Activated T-cell treated with anti-CD3 and anti-CD28 coated beads for 1 hour (primary cell): ENCODE data around the gene ITGBL1.

Experiments used
- DNase-seq: peaks from one replicate; pipeline ENCODE4 v3.0.0-alpha.2; 2020; ENCODE audit warnings: low read depth

Gene ITGBL1

DNA sequence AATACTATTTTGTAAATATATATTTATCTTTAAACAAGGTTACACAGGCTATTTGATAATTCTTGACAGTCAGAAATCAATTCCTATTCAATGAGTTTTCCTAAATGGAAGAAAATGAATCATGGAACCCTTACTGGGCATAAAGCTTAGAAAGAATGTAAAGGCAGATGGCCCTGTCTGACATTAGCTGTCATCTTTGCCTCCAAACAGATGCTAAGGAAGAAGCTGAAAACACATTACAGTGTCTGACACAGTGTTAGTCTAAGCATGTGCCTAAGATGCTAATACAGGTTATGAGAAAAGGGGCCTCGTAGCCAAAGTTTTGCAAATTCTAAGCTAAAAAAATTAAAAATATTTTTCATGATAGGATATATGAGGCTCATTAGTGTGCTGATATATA is 112.8 kb downstream of the ITGBL1 start:
- no peak for DNase-seq

DNA sequence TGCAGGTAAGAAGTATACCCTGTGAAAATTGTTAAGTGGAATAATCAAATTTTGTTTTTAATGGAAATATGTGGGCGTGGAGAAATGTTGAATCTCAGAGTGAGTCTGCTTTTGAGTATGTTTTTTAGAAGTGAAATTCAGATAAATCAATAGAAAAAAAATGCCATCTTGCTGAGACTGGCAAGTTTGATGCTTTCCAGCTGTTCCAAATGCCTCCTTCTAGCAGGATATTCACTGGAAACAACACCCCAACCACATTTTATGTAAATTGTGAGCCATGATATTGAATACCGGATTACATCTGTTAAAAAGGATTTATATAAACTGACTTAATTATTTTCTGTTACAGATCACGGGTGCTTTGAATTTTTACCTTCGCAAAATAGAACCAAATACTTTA is 115.4 kb downstream of the ITGBL1 start:
- DNase-seq = no peak

DNA sequence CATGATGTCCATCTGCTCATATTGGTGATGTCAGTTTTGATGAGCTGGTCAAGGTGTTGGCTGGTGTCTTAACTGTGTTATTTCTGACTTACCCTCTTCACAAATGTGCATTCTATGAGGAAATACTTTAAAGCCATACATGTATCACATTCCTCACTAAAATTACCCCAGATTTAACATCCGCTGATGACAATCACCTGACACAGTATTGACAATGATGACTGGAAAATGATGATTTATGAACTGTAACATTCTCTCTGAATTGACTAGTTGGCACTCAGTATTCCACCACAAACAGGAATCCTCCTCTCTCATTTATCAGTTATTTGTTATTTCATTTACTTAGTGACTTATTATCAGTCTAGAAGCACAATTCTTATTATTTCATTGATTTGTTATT is 117.3 kb downstream of the ITGBL1 start:
- DNase-seq = no peak

DNA sequence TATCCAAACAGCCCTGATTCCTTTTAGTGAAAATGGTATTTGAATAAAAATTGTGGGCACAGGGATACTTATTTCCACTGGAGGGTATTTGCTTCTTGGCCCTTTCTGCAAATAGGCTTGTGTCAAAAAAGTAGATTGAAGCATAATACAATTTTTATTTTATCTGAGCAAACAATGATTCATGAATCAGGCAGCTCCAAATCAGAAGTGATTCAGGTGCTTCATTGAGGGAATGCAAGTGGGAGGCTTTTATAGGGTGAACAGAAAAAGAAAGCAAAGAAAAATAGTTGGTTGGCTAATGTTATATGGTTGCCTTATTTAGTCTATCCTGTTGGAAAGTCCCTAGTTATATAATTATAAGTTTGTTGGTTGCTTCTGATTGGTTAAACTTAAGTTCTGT is 117.9 kb downstream of the ITGBL1 start:
- DNase-seq = no peak

DNA sequence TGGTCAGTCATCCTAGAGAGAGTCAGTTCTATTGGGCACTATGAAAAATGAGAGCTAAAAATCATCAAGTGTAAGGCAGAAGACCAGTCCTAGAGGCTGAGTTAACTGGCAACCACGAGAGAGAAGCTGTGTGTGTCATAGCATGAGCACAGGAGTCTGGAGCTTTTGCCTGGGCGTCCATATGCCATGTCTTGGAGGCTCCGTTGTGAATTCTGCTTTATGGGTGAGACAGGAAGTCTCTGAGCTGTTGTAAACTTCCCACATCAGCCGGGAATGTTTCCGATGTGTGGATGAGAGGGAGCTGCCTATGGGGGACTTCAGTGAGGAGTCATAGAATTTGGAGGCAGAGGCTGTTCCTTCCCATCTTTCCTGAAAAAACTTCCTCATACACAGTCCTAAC is 120.0 kb downstream of the ITGBL1 start:
- DNase-seq = no peak

DNA sequence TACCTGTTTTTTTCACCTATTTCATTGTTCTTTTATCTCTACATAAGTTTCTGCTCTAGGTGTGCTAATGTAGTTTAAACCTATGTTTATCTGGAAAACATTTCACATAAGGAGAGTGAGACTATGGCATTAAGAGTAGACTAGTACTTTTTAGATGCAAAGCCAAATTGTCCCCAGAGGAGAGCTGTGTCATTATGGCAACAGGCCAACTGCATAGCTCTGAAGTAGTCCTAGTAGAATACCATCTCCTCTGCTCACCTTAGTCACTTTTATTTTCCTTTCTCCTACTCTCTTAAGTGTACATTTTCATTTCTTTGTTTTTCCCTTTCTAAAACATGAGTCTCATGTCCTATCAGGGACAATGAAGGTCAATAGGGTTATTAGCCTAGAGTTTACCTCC is 123.1 kb downstream of the ITGBL1 start:
- DNase-seq = no peak

DNA sequence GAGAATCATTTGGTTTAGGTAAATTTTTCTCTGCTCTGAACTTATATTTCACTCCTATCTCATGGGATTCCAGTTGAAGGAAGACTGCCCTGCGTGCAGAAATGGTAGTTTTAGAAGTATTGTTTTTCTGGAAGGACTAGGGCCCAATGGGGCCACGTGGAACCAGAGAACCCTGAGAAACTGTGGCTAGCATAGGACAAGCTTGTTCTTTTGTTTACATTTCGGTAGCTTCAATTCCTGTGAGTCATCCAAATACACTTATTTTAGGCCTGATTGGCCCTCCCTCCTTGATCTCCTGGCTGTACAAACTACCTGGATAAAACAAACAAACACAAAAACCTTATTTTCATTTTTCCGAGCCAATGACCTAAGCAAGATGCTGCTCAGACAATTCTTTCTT is 124.0 kb downstream of the ITGBL1 start:
- no peak for DNase-seq

DNA sequence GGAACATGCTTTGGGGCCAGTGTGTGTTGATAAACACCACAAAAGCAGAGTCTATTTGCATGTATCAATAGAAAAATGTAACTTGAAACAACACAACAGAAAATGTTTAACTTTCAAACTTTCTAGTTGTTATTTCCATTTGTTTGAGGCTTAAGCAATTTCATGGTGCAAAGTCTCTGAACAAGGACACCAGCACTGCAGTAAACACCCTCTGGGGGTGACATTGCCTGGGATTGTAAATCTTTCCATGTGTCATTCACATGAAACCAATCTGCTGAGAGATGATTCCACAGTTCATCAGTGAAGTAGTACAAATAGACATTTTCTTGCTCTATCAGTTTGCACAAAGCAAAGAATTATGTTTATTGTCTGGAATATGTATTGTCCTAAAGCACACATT is 124.5 kb downstream of the ITGBL1 start:
- DNase-seq = no peak

DNA sequence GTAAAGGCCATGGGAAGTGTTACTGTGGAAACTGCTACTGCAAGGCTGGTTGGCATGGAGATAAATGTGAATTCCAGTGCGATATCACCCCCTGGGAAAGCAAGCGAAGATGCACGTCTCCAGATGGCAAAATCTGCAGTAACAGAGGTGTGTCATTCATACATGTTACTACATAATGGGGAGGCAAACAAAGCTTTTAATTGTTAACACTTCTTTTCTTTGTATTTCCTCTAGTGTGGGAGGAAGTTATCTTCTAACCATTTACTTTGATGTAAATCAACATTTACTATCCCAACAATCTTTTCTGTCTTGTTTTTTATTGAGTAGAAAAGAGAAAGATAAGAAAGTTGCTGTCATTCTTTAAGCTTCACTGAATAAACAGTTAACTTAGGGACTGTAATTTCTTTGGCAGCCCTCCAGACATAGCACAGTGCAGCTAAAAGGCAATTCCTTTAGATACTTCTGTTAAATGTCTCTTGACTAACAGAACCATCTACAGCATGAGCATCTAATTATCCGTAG is 126.9 kb downstream of the ITGBL1 start:
- DNase-seq = no peak

DNA sequence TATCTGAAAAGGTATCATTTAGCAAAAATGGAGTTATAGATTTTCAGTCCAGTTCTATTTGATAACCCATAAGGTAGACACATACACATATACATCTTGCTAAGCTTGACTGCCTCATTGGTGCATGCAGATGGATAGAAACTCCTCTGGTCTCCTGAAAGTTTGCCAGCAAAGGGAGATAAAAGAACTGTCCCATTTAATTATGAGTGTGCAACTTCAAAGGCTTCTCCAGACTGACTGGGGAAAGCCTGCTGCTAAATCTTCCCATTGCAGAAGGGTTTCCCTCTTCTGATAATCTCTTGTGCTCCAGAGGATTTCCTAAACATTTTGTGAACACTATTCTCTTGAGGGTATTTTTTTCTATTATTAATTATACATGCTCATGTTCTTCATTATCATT is 131.9 kb downstream of the ITGBL1 start:
- DNase-seq = no peak

DNA sequence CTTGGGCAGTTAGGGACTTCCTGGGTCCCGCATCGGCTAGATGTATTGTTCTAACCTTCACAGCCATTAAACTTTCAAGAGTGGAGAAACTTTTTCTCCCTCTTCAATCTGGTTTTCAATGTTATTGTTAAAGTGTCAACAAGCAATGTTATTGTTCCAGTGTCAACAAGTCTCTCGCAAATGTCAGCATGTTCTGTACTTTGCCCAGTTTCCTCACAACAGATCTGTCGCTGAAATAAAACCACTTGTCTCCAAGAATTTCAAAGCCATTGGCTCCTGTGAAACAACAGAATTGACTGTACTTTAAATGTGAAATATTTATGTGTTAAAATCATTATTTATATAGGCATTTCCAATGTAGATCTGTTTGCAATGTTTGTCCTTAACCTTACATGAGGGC is 138.0 kb downstream of the ITGBL1 start:
- DNase-seq = no peak

DNA sequence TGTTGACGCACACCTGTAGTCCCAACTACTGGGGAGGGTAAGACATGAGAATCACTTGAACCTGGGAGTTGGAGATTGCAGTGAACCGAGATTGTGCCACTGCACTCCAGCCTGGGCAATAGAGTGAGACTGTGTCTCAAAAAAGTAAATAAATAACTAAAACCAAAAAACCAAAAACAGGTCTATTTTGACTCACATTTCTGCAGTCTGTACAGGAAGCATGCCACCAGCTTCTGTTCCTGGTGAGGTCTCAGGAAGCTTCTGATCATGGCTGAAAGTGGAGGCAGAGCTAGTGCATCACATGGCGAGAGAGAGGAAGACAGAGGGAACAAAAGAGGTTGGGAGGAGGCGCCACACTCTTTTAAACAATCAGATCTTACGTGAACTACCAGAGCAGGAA is 142.5 kb downstream of the ITGBL1 start:
- DNase-seq = no peak

DNA sequence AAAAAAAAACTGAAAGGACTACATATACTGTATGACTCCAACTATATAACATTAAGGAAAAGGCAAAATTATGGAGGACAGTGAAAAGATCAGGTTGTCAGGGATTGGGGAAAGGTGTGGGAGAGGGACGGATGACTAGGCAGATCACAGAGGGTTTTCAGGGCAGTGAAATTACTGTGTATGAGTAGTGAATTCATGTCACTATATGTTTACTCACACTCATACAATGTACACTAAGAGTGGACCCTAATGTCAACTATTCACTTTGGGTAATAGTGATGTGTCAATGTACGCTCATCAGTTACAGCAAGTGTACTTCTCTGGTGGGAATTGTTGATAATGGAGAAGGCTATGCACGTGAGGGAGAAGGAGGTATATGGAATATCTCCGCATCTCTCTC is 144.3 kb downstream of the ITGBL1 start:
- no peak for DNase-seq

DNA sequence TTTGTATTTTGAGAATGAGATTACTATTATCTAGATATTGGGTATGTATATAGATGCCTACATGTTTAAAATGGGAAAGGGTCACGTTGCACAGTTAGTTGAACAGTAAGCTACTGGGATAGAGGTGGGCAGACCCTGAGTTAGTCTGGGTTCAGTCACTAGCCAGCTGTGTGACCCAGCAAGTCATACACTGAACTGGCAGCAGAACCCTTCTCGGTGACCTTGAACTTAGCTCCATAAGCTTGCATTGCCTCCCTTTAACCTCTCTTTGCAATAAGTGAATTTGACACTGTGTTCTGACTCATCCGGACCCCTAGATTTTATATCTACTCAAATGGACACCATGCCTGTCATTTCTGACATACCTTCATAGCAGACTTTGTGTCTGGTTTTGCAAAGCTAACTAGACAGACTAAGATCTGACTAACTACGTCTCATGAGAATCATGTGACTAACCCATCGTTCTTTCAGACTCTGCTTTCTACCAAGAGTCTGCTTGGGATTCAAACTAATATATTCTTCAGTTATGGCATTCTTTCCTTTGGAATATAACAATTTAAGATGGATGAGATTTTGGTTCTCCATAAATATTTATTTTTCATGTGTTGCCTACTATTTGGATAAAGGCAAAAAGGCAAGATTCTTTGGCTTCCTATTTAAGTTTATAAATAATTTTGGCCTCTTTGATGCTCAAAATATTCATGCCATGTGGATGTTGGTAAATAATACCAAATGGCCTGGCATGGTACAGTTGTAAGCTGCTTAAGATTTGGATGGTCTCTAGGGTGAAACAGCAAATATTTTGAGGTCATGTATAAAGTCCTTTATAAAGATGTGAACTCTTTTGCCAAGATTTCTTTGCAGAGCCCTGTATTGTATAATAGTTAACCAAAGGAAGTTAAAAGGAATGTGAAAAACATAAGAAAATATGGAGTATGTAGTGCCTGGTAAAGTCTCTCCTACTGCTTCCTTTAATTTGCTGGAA is 159.3 kb downstream of the ITGBL1 start:
- DNase-seq = no peak

DNA sequence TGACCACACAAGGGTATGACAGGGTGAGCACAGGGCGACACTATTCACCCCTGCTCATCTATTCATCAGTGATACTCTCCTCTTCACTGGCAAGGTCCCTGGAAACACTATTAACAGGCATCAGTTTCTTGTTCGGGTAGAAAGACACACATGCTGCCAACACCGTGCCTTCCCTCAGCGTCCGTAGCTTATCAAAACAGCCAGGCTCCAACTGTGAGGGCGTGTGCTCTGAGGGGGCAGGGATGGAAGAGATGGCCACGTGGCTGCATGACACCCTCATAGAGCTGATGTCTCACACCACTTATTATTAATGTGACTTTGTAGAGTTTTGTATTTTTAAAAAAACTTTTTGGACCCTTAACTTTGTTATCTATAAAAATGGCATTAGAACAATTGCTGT is 160.3 kb downstream of the ITGBL1 start:
- no peak for DNase-seq

DNA sequence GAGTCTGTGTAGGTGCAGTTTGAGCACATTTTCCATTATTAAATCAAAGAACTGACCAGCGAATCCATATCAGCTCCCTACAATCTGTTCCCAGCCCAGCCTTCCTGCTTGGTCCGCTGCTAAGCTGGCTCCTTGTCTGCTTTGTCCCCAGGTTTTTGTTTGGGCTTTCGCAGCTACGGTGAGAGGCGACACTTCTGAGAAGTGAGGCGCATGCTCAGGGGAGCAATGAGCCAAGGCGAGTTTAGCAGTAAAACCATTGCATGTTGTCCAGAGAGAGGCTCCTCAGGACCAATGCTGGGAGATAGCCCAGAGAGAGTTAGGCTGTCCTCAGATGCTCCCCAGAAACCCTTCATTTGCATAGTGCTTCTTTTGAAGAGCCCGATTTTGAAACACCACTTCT is 162.0 kb downstream of the ITGBL1 start:
- no peak for DNase-seq

DNA sequence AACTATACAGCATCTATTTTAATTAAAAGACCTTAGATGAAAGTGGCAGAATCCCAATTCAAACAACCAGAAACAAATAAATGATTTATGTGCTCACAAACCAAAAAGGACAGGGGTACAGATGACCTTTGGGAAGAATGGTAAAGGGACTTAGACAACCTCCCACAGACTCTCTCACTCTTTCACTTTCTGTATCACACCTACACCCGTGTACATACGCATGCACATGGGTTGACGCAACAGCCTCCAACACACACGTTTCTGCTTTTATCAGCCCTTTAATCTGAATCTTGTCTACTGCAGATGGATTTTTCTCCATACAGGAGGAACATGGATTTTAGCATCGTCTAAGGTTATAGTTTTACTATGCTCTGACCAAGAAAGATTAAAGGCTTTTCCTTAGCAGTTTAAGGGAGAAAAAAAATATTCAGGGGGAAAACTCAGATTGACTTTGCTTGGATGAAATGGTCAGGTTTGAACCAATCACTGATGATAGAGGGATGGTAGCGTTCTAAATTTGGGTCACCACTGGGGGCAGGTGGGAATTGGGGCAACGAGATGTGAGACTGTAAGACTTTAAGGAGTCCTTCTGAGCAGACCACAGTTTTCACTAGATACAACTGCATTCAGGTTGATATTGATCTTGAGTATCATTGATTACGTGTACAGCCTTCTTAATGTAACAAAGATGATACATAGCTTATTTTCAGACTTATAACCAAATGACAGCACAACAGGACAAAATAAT is 166.1 kb downstream of the ITGBL1 start:
- no peak for DNase-seq

DNA sequence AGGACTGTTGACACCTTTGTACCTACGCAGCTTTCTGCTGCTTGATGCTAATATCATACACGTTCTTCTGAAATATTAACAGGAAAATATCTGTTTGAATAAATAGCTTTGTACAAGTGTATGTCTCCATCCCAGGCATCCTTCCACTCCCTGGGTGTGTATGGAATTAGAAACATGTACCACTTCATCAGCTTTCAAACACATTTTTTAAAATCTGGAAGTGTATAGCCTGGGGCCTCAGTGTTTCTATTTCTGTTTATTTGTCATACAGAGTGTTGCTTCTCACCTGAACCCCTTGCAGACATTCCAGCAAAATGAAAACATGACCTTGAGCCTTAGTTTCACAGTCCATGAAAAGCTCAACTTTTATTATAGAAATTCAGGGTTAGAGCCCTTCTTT is 168.6 kb downstream of the ITGBL1 start:
- no peak for DNase-seq

DNA sequence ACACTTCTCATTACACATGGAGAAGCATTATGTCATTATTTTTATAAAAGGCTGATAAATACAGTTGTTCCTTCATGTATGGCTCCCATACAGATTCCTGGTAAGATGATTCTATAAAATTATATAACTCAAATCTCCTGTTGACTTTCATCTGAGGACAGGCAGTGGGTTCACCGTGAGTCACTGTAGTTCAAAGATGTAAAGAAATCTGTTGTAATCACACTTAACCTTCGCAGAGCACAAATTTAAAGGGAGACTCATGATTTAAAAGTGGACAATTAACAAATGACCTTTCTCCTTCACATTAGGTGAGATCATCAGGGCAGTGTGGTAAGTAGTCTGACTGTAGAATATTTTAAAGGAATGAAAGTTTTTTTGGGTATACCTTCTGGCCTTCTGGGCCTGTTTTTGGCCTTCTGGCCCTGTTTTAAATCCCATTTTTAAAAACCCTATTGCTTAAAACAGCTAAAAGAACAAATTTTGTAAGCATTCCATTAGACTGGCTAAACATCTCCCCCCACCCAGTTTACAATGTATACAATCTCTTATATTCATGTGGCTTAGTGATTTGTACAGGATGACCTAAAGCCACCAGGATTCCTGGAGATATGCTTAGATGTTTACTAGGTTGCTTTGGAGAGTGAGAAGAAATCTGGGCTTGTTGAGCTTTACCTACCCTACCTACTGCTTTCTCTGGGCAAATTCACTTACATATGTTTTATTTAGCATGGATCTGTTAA is 171.2 kb downstream of the ITGBL1 start:
- no peak for DNase-seq

DNA sequence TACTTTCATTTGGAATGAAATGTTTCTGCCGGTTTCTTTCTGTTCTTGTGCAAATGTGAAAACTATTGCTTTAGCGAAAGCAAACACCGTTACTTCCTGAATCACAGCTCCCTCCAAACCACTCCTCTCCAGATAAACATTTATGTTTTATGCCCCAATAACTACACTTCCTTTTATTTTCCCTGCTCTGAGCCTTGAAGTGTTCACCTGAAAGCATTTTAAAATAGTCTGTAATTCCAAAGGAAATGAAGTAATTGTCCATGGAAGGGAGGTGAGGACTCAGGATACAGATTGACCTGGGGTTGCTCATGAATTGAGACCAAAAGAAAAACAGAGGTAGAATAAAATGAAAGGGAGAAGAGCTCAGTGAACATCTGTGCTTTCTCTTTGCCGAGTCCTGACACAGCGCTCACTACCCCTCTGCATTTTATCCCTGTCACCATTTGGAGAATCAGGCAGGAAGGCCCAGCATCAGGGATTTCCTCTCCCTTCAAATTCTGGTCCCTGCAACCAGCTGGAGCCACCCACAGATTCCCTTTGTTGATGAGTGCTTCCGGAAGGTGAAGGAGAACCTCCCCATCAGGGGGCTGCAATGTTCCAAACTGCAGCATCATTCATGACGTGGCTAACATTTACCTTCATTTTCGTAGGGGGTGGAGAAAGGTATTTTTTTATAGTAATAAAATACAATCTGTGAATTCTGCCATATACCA is 171.9 kb downstream of the ITGBL1 start:
- DNase-seq = no peak

DNA sequence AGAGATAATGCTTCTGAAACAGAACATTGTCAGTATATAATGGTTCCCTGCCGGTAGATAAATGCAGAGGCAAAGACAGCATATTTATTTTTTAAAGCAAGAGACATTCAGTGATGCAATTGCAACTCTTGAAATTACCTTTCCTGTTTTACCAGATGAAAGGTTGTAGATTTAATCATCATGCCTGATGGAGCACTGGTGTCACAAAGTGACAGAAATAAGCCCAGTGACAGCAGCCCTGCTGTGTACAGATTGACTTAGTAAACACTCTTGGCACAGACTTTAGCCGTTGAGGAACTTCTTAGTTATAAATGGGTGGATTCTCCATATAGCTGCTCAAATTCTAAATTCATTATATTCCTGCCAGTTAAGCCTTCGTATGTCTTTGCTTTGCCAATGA is 172.5 kb downstream of the ITGBL1 start:
- no peak for DNase-seq
